H1 (cell line): Measurements from ENCODE around the gene KIF26A. TPM values are rescaled to one million over a fixed set of nuclear protein-coding genes. Genes with fewer than 3 reads are reported as not detected.

ENCODE experiments used
- ATF2 ChIP-seq: IDR thresholded peaks from 2 replicates; pipeline ENCODE4 v1.6.1; 2012; ENCODE audit warnings: low read length, inconsistent platforms
- CBX8 ChIP-seq: fragments of 300-800, 300-1000 bp; sonication (generic); IDR thresholded peaks from 2 replicates; pipeline ENCODE4 v1.7.1; 2016; ENCODE audit warnings: low read depth, low read length, borderline replicate concordance
- HDAC6 ChIP-seq: IDR thresholded peaks from one replicate; pipeline ENCODE4 v1.7.1; 2012; ENCODE audit warnings: low read depth, mild to moderate bottlenecking, inconsistent platforms, low read length, moderate library complexity
- KDM1A ChIP-seq: fragments of 200-600, 300-600 bp; sonication (generic); IDR thresholded peaks from 2 replicates; pipeline ENCODE4 v1.7.1; 2016; ENCODE audit warnings: mild to moderate bottlenecking, low read length, borderline replicate concordance
- RAD21 ChIP-seq, 2 experiments: IDR thresholded peaks in 1 of 2; conservative IDR thresholded peaks in 1 of 2; 2 replicates each; pipeline ENCODE4 v1.6.1; 2011; ENCODE audit warnings: low read depth in 2 of 2, low read length in 2 of 2, improper control_type of control experiment in 1 of 2, inconsistent platforms in 1 of 2, mild to moderate bottlenecking in 1 of 2, moderate library complexity in 1 of 2
- RNF2 ChIP-seq: fragments of 200-900, 300-1000 bp; sonication (generic); IDR thresholded peaks from 2 replicates; pipeline ENCODE4 v1.7.1; 2016; ENCODE audit warnings: borderline replicate concordance, low read depth, mild to moderate bottlenecking, antibody characterized with exemption, low read length; ENCODE audit not compliant: poor library complexity, severe bottlenecking; ENCODE audit errors: missing control alignments
- TAF7 ChIP-seq: optimal IDR thresholded peaks from 2 replicates; pipeline ENCODE3; 2011; ENCODE audit warnings: low read depth, mild to moderate bottlenecking, inconsistent platforms, low read length, moderate library complexity, borderline replicate concordance
- polyA plus RNA-seq, 7 experiments: library from polyadenylated mRNA; depleted of rRNA in 3 of 7; stranded (reverse) in 5 of 7; unstranded in 2 of 7; fragments of >200 nt in 5 of 7; fragments of 200-250 nt in 2 of 7; gene quantifications; 1 replicate in 5 of 7; 2 replicates in 1 of 7; 4 replicates in 1 of 7; pipeline versions ENCODE4 v1.2.1 to v1.2.3, GENCODE V29; 2011 to 2013; ENCODE audit warnings: missing spikeins in 2 of 7, mixed read lengths in 2 of 7
- total RNA-seq: library from RNA; stranded (reverse); fragmentation: NEBNext Ultra II Directional; extraction: Animal tissue kit (Norgen Biotek cat#: 25700); gene quantifications from 2 replicates; pipeline ENCODE4 v1.2.1, GENCODE V29; 2021

Gene KIF26A
- total and polyA plus RNA-seq, 2 of the 8 experiments (the other 6 are each of a cell fraction or from before 2014, with no cell fraction given): 11.5 to 41.6 TPM

- TF ChIP-seq HDAC6: no peak
- TF ChIP-seq KDM1A: no peak
- TF ChIP-seq RNF2: no peak
- no peak for TF ChIP-seq ATF2
- TF ChIP-seq TAF7: no peak
- no peak for TF ChIP-seq RAD21 (IDR thresholded peaks at IDR 0.05 in 1 of 2, conservative IDR thresholded peaks at IDR 0.05 in 1 of 2; ENCODE audit: low read depth in 2 of 2, low read length in 2 of 2)
- no peak for TF ChIP-seq CBX8
- TF ChIP-seq, all 59 proteins: peak for 0
Measured at GRCh38 chr14:104212206-104213095, 74.1 kb downstream of the KIF26A start (continued).
